Measurements from ENCODE around the gene FAM117B. TPM values are rescaled to one million over a fixed set of nuclear protein-coding genes. Genes with fewer than 3 reads are reported as not detected.

FAM117B gene
- total RNA-seq, 6 experiments from 2014 or later: 0.55 to 1.2 (median 0.87) TPM

DNA sequence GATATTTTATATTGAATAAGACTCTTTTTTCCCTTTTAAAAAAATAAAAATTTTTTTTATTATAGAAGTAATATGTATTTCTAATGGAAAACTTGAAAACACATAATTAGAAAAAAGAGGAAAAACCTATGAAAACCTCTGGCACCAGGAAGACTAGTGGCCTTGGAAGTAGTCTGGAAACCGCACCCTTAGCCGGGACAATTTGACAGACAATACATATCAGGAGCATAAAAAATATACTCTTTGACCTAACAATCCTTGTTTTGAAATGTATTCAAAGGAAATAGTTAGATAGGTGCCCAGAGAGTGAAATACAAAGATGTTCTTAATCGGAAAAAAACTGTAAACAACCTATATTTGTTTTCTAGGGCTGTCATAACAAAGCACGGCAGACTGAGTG is 34.9 kb upstream of the FAM117B start:
- no peaks in the 10 kb centered on the region; the same call in 1 of the 2 replicates for H3K27me3 Mint-ChIP-seq (ENCODE audit: insufficient read depth)
- H3K36me3 Mint-ChIP-seq (ENCODE audit: low read depth): no peaks in the 10 kb centered on the region
- no peaks in the 10 kb centered on the region for H3K9me3 Mint-ChIP-seq
- no peak overlapping the region for H3K4me3 Mint-ChIP-seq
- peaks cover 8% of the 10 kb centered on the region for H3K4me1 Mint-ChIP-seq (ENCODE audit: low read depth)
- DNase-seq: no peak
- no peak overlapping the region for H3K27ac Mint-ChIP-seq
- TF ChIP-seq, protein P1, sequence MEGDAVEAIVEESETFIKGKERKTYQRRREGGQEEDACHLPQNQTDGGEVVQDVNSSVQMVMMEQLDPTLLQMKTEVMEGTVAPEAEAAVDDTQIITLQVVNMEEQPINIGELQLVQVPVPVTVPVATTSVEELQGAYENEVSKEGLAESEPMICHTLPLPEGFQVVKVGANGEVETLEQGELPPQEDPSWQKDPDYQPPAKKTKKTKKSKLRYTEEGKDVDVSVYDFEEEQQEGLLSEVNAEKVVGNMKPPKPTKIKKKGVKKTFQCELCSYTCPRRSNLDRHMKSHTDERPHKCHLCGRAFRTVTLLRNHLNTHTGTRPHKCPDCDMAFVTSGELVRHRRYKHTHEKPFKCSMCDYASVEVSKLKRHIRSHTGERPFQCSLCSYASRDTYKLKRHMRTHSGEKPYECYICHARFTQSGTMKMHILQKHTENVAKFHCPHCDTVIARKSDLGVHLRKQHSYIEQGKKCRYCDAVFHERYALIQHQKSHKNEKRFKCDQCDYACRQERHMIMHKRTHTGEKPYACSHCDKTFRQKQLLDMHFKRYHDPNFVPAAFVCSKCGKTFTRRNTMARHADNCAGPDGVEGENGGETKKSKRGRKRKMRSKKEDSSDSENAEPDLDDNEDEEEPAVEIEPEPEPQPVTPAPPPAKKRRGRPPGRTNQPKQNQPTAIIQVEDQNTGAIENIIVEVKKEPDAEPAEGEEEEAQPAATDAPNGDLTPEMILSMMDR (IDR thresholded peaks at IDR 0.05): no peak

DNA sequence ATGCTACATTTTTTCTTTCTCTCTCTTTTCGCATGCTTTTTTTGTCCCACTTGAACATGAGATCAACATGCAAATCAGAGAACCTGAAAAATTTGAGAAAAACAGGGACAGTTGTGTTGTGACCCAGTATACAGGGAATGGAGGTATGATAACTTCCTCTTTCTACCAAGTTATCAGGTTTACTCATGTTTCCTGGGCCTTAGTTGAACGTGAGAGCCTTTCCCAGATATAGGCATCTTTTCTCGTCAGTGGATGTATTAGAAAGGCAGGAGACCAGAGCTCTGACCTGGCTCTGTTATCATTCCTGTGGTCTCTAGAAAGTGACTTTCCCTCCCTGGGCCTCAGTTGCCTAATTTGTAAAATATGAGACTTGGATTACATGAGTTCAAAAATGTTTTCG is 30.1 kb upstream of the FAM117B start:
- DNase-seq: no peak
- no peaks in the 10 kb centered on the region for H3K36me3 Mint-ChIP-seq (ENCODE audit: low read depth)
- H3K4me3 Mint-ChIP-seq: no peak overlapping the region
- no peak overlapping the region for H3K27ac Mint-ChIP-seq
- TF ChIP-seq, protein P1 (IDR thresholded peaks at IDR 0.05): no peak
- no peaks in the 10 kb centered on the region for H3K27me3 Mint-ChIP-seq (ENCODE audit: insufficient read depth)
- H3K4me1 Mint-ChIP-seq (ENCODE audit: low read depth): peaks cover 8% of the 10 kb centered on the region
- no peaks in the 10 kb centered on the region for H3K9me3 Mint-ChIP-seq

DNA sequence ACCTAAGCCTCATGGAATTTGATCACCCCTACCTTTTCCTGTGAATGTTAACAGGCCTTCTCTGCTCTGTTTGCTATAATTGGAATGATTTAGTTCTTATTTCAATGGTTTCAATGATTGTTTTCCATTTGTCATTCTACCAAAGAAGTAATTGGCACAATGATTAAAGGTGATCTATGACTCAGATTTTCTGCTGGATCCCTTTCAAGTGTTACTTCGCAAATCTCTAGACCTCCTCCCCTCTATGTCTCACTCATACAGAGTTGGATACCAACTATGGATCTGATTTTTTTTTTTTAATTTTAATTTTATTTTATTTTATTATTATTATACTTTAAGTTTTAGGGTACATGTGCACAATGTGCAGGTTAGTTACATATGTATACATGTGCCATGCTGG is 29.6 kb upstream of the FAM117B start:
- DNase-seq: no peak
- Mint-ChIP-seq H3K27ac (no peak overlapping the region), H3K4me1 (ENCODE audit: low read depth) (peaks cover 8% of the 10 kb centered on the region), H3K27me3 (ENCODE audit: insufficient read depth) (no peaks in the 10 kb centered on the region; the same call in 1 of the 2 replicates), H3K36me3 (ENCODE audit: low read depth) (no peaks in the 10 kb centered on the region), H3K9me3 (no peaks in the 10 kb centered on the region), H3K4me3 (no peak overlapping the region)
- TF ChIP-seq, protein P1 (IDR thresholded peaks at IDR 0.05): no peak

DNA sequence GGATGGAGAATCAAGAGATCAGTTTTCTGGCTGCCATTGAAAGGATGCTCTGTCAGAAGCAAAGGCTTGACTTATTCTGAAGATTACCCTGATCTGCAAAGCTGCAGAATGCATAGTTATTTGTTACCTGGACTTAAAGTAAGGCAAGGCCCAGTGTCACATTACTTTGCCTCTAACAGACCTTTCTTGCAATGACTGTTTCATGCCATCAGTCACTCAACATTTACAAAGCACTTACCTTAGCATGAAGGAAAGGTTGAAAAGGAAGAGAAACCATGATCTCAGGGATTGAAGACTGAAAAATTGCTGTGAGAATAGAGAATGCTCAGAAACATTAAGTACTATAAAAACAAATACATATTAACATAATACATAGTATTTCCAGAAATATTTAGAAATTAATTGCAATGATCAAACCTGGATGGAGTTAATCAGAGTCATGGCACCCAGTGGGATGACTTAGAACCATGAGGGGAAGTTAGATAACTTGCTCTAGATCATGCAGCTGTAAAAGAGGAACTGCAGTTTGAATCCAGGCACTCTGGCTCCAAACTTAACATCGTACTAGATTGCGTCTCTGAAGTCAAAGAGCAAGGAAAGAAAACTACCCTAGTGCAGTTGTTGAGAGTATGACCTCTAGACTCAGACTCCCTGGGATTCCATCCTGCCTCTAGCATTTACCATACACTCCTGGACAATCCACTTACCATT is 26.5 kb upstream of the FAM117B start:
- H3K9me3 Mint-ChIP-seq: no peaks in the 10 kb centered on the region

DNA sequence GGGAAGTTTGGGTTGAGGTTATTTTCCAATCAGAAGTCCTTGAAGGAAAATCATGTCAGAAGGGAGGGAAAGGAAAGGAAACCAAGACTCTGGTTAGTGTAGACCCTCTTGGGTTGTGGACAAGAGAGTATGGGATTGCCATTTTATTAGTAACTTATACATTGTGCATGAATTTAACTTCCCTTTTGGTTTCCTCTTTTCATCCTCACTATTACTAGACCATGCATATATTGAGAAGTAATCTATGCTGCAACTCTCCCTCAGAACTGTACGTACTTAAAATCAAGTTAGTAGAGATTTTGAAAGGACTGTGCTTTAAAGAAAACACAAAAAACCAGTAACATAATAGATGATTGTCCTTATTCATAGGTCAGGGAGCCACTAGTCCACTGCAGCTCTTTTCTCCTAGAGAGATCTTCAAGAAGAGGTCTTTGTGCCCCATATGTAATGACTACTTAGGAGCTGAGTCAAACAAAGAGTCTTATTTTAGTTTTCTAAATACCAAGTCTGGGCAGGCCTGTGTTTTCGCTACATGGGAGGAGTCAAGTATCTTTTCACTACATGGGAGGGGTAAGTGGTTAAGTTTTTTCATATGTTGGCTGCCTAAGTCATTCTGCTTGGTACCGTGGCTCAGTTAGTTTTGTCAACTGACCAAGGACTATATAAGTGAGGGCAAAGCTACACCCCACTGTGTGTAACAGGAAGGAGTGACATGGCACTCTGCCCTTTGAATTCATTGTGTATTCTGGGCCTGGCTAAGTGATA is 25.2 kb upstream of the FAM117B start:
- Mint-ChIP-seq H3K9me3 (no peaks in the 10 kb centered on the region), H3K27me3 (ENCODE audit: insufficient read depth) (peaks cover 11% of the 10 kb centered on the region), H3K4me3 (no peak overlapping the region), H3K36me3 (ENCODE audit: low read depth) (no peaks in the 10 kb centered on the region), H3K4me1 (ENCODE audit: low read depth) (no peaks in the 10 kb centered on the region; the same call in none of the 2 replicates), H3K27ac (no peak overlapping the region)
- TF ChIP-seq, protein P1 (IDR thresholded peaks at IDR 0.05): no peak
- no peak for DNase-seq

More for the DNA sequence above, 26.5 kb upstream of the FAM117B start:
- Mint-ChIP-seq H3K36me3 (ENCODE audit: low read depth) (no peaks in the 10 kb centered on the region), H3K4me1 (ENCODE audit: low read depth) (no peaks in the 10 kb centered on the region; the same call in none of the 2 replicates), H3K4me3 (no peak overlapping the region), H3K27ac (no peak overlapping the region), H3K27me3 (ENCODE audit: insufficient read depth) (peaks cover 11% of the 10 kb centered on the region)
- TF ChIP-seq, protein P1 (IDR thresholded peaks at IDR 0.05): no peak
- DNase-seq: no peak

Data from HFFc6 (cell line).